ENCODE results near the gene SYT5.

The SYT5 gene

GRCh38 chr19:55176076-55176475, 4.0 kb downstream of the SYT5 start:
- ATAC-seq, result no peak

GRCh38 chr19:55175117-55175867, 4.8 kb downstream of the SYT5 start:
- ATAC-seq, result no peak
- TF ChIP-seq TSHZ2 (CRISPR knock-in tag; IDR thresholded peaks at IDR 0.05) (no peak), ARNTL (CRISPR knock-in tag; IDR thresholded peaks at IDR 0.05; ENCODE audit: borderline replicate concordance, low read depth) (no peak), CREB5 (CRISPR knock-in tag; IDR thresholded peaks at IDR 0.05; ENCODE audit: low read depth) (no peak), TOX (CRISPR knock-in tag; IDR thresholded peaks at IDR 0.05; ENCODE audit: borderline replicate concordance) (no peak)

More at GRCh38 chr19:55176076-55176475, 4.0 kb downstream of the SYT5 start:
- no peak for TF ChIP-seq CSRNP3 (CRISPR knock-in tag; IDR thresholded peaks at IDR 0.05)
- TF ChIP-seq ZNF565 (CRISPR knock-in tag; conservative IDR thresholded peaks at IDR 0.05; ENCODE audit: low read depth), result no peak
- TF ChIP-seq ZFP3 (CRISPR knock-in tag; IDR thresholded peaks at IDR 0.05), result no peak
- no peak for TF ChIP-seq ESRRG (CRISPR knock-in tag; IDR thresholded peaks at IDR 0.05)
- TF ChIP-seq ARNTL (CRISPR knock-in tag; IDR thresholded peaks at IDR 0.05; ENCODE audit: borderline replicate concordance, low read depth), result no peak
- TF ChIP-seq CREB5 (CRISPR knock-in tag; IDR thresholded peaks at IDR 0.05; ENCODE audit: low read depth), result no peak
- TF ChIP-seq ZNF8 (CRISPR knock-in tag; IDR thresholded peaks at IDR 0.05), result no peak
- no peak for TF ChIP-seq ZFP30 (CRISPR knock-in tag; IDR thresholded peaks at IDR 0.05)
- TF ChIP-seq PPARA (CRISPR knock-in tag; IDR thresholded peaks at IDR 0.05; ENCODE audit: borderline replicate concordance), result no peak
- no peak for TF ChIP-seq PATZ1 (CRISPR knock-in tag; IDR thresholded peaks at IDR 0.05; ENCODE audit: borderline replicate concordance)
- no peak for TF ChIP-seq POU6F1 (CRISPR knock-in tag; IDR thresholded peaks at IDR 0.05; ENCODE audit: borderline replicate concordance, low read depth)
- no peak for TF ChIP-seq GLIS3 (CRISPR knock-in tag; IDR thresholded peaks at IDR 0.05)

- TF ChIP-seq ARNTL (CRISPR knock-in tag; IDR thresholded peaks at IDR 0.05; ENCODE audit: borderline replicate concordance, low read depth), result no peak
- no peak for TF ChIP-seq ZNF70 (CRISPR knock-in tag; IDR thresholded peaks at IDR 0.05)
- TF ChIP-seq PPARA (CRISPR knock-in tag; IDR thresholded peaks at IDR 0.05; ENCODE audit: borderline replicate concordance), result no peak
- TF ChIP-seq CSDC2 (CRISPR knock-in tag; IDR thresholded peaks at IDR 0.05), result no peak
- no peak for TF ChIP-seq POU6F1 (CRISPR knock-in tag; IDR thresholded peaks at IDR 0.05; ENCODE audit: borderline replicate concordance, low read depth)
- TF ChIP-seq OSR1 (CRISPR knock-in tag; IDR thresholded peaks at IDR 0.05), result no peak
- ATAC-seq, result no peak
Observed at GRCh38 chr19:55174425-55175116, 5.5 kb downstream of the SYT5 start.
